Peyer's patch (tissue), 4 donors: ENCODE results near the gene GTPBP2. TPM values are rescaled to one million over a fixed set of nuclear protein-coding genes. Genes with fewer than 3 reads are reported as not detected.
"Not testable (repeated sequence)": the region's sequence is repeated elsewhere in the genome, so short reads cannot be mapped to it uniquely, and the experiment has no call there.

Experiments
- DNase-seq, 3 donors: peaks; one replicate each; pipeline ENCODE4 v3.0.0-alpha.2; 2017 to 2019
- H3K27ac ChIP-seq, 4 donors: fragments of 200-600 bp; sonication (generic); one replicate each; pipeline ENCODE4 v1.5.1; 2016 to 2019
- H3K27me3 ChIP-seq, 2 donors: fragments of 200-600 bp; sonication (generic); one replicate each; pipeline ENCODE4 v1.5.1; 2019
- H3K36me3 ChIP-seq, 3 donors: fragments of 200-600 bp; sonication (generic); one replicate each; pipeline ENCODE4 v1.5.1; 2016 to 2019
- H3K4me1 ChIP-seq, 4 donors: fragments of 200-600 bp; sonication (generic); one replicate each; pipeline ENCODE4 v1.5.1; 2016 to 2019
- H3K4me3 ChIP-seq, 4 donors: fragments of 200-600 bp; sonication (generic); 1 replicate in 3 of 4; 2 replicates in 1 of 4; pipeline ENCODE4 v1.5.1; 2016 to 2019; ENCODE audit warnings: mild to moderate bottlenecking in 1 of 4
- H3K9me3 ChIP-seq, 4 donors: fragments of 200-600 bp; sonication (generic); one replicate each; pipeline ENCODE4 v1.5.1; 2016 to 2019; ENCODE audit warnings: mild to moderate bottlenecking in 1 of 4
- CTCF ChIP-seq, 6 experiments: fragments of 450-650 bp in 4 of 6; fragments of 200-600 bp in 2 of 6; sonication (generic) in 1 of 6; IDR thresholded peaks; one replicate each; pipeline ENCODE4 v1.5.1; 2017 to 2019; ENCODE audit warnings: antibody characterized with exemption in 6 of 6, mild to moderate bottlenecking in 3 of 6, moderate library complexity in 1 of 6
- POLR2A ChIP-seq, 2 donors: fragments of 450-650 bp; IDR thresholded peaks; one replicate each; pipeline ENCODE4 v1.5.1; 2017; ENCODE audit warnings: antibody characterized with exemption in 2 of 2, mild to moderate bottlenecking in 2 of 2, moderate library complexity in 2 of 2
- total RNA-seq, 4 donors: library from RNA; depleted of rRNA; stranded (reverse); fragments of >200 nt; gene quantifications; one replicate each; pipeline ENCODE4 v1.1.0, GENCODE V29; 2016

The GTPBP2 gene
- total RNA-seq, 4 donors from 2014 or later = 73.4 to 118 (median 88.4) TPM

DNA sequence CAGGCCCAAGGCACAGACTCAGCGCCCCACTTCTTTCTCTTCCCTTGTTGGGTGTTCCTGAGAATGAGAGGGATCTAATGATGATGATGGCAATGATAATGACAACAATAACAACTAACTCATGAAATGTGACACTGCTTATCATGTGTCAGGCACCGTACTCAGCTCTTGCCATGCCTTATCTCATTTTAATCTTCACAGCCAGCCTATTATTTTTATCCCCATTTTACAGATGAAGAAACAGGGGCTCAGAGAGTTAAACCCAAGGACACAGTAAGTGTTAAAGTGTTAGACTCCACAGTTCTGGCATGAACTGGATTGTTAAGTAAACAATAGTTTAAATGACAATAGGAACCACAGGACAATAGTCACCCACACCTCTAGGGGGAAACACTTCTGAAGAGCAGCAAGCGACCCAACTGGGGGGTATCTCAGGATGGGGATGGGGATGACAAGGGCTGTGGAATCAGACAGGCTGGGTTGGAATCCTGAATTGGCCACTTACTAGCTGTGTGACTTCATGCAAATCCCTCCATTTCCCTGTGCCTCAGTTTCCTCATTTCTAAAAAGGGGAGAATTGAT lies 28.2 kb upstream of the GTPBP2 start:
- H3K9me3 ChIP-seq = no peaks in the 10 kb centered on the region
- no peak for DNase-seq
- TF ChIP-seq POLR2A (IDR thresholded peaks at IDR 0.05) (no peak), CTCF (IDR thresholded peaks at IDR 0.05) (no peak)
- no peak overlapping the region for H3K4me3 ChIP-seq
- no peaks in the 10 kb centered on the region for H3K27me3 ChIP-seq
- no peaks in the 10 kb centered on the region for H3K4me1 ChIP-seq
- no peak overlapping the region for H3K27ac ChIP-seq
- H3K36me3 ChIP-seq = no peaks in the 10 kb centered on the region

DNA sequence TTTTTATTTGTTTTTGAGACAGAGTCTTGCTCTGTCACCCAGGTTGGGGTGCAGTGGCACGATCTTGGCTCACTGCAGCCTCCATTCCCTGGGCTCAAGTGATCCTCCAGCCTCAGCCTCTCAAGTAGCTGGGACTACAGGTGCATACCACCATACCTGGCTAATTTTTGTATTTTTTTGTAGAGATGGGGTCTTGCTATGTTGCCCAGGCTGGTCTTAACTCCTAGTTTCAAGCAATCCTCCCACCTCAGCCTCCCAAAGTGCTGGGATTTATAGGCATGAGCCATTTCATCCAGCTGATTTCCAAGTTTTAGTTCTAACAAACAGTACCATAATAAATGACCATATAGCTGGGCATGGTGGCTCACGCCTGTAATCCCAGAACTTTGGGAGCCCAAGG lies 23.8 kb upstream of the GTPBP2 start:
- H3K4me1 ChIP-seq, DNase-seq, H3K27ac ChIP-seq, H3K27me3 ChIP-seq, H3K9me3 ChIP-seq, H3K4me3 ChIP-seq, H3K36me3 ChIP-seq: not testable (repeated sequence)

- TF ChIP-seq POLR2A (IDR thresholded peaks at IDR 0.05) (no peak), CTCF (IDR thresholded peaks at IDR 0.05) (no peak)
- peaks cover 0 to 8% (median 1%) of the 10 kb centered on the region in 4 donors for H3K4me1 ChIP-seq
- no peak for DNase-seq
- no peaks in the 10 kb centered on the region for H3K27me3 ChIP-seq
- H3K36me3 ChIP-seq = no peaks in the 10 kb centered on the region
- H3K9me3 ChIP-seq = no peaks in the 10 kb centered on the region
- no peak overlapping the region for H3K4me3 ChIP-seq
- H3K27ac ChIP-seq = no peak overlapping the region
Observed at GRCh38 chr6:43648248-43648647, 19.2 kb upstream of the GTPBP2 start.

- Histone ChIP-seq H3K27ac (no peak overlapping the region), H3K9me3 (no peaks in the 10 kb centered on the region), H3K36me3 (peaks cover 0 to under 1% (median 0%) of the 10 kb centered on the region in 3 donors), H3K27me3 (no peaks in the 10 kb centered on the region), H3K4me1 (peaks cover 0 to 8% (median 1%) of the 10 kb centered on the region in 4 donors), H3K4me3 (no peak overlapping the region)
- no peak for DNase-seq
- no peak for TF ChIP-seq CTCF (IDR thresholded peaks at IDR 0.05)
- no peak for TF ChIP-seq POLR2A (IDR thresholded peaks at IDR 0.05)
Observed at GRCh38 chr6:43647613-43648012, 18.5 kb upstream of the GTPBP2 start.

- peaks cover 0 to 19% (median 0%) of the 10 kb centered on the region in 3 donors for H3K36me3 ChIP-seq
- TF ChIP-seq POLR2A (IDR thresholded peaks at IDR 0.05) (no peak), CTCF (IDR thresholded peaks at IDR 0.05) (no peak)
- peak overlapping the region; percentile 29 to 55 (median 53) for H3K4me3 ChIP-seq
- no peak for DNase-seq
- H3K4me1 ChIP-seq = peaks cover 0 to 8% (median 1%) of the 10 kb centered on the region in 4 donors
- H3K27me3 ChIP-seq = no peaks in the 10 kb centered on the region
- no peaks in the 10 kb centered on the region for H3K9me3 ChIP-seq
- H3K27ac ChIP-seq = peak overlapping the region in 2 of 4 donors; percentile 52 to 59
Observed at GRCh38 chr6:43645613-43645964, 16.5 kb upstream of the GTPBP2 start.

DNA sequence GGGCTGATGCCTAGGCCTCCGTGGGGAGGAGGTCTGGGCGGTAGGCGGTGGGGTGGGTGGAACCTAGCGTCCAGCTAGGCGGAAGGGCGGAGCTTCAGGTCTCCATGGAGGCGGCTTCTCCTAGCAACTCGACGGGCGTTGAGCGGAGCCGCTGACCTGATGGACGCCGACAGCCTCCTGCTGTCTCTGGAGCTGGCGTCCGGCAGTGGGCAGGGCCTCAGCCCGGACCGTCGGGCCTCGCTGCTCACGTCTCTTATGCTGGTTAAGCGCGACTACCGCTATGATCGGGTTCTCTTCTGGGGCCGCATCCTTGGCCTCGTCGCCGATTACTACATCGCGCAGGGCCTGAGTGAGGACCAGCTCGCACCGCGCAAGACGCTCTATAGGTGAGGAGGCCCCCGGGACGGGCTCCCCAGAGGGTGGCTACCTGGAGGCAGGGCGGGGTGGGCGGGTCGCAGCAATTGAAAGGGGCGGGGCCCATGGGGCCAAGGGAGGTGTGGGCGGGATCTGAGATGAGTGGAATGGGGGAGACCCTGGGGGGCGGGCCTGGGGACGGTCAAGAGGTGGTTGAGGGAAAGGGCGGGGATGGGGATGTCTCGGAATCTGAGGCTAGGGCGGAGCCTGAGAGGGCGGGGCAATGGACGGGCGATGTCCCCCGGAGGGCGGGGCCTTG lies 16.0 kb upstream of the GTPBP2 start, which contains the start of gene RSPH9:
Gene RSPH9, plus strand, starts transcription at position 97 of the 673 bp plus-strand sequence. Its CDS starts 63 bp downstream, at position 160.
- Histone ChIP-seq H3K36me3 (peaks cover 0 to 24% (median 0%) of the 10 kb centered on the region in 3 donors), H3K27me3 (no peaks in the 10 kb centered on the region), H3K9me3 (no peaks in the 10 kb centered on the region), H3K27ac (peak within 1 kb of the TSS in 3 of 4 donors; percentile 9 to 59 (median 52)), H3K4me3 (peak within 1 kb of the TSS; percentile 29 to 55 (median 53)), H3K4me1 (peaks cover 0 to 8% (median 1%) of the 10 kb centered on the region in 4 donors)
- TF ChIP-seq CTCF (IDR thresholded peaks at IDR 0.05) (no peak), POLR2A (IDR thresholded peaks at IDR 0.05) (no peak)
- DNase-seq = peak; percentile 73 to 88 (median 75)
